Mesendoderm (in vitro differentiated cells): Measurements from ENCODE around the gene XBP1.
A peak's percentile ranks its signal among the peaks of the same experiment; 100 is the strongest.
"Not testable (repeated sequence)": the region's sequence is repeated elsewhere in the genome, so short reads cannot be mapped to it uniquely, and the experiment has no call there.

Source experiments
- DNase-seq: peaks from one replicate; pipeline ENCODE4 v3.0.0; 2013
- H2AK5ac ChIP-seq: 2 replicates; pipeline ENCODE4 v1.6.1; 2013; ENCODE audit warnings: low read length, inconsistent platforms
- H2BK120ac ChIP-seq: 2 replicates; pipeline ENCODE4 v1.6.1; 2013; ENCODE audit warnings: low read depth, mild to moderate bottlenecking, low read length, moderate library complexity, mixed read lengths
- H2BK15ac ChIP-seq: replicated peaks from 2 replicates; pipeline ENCODE4 v1.6.1; 2013; ENCODE audit warnings: low read depth, mild to moderate bottlenecking, moderate library complexity
- H2BK5ac ChIP-seq: 2 replicates; pipeline ENCODE4 v1.6.1; 2013; ENCODE audit warnings: low read length, inconsistent platforms
- H3K18ac ChIP-seq: 2 replicates; pipeline ENCODE4 v1.6.1; 2013; ENCODE audit warnings: mild to moderate bottlenecking, low read length, mixed read lengths
- H3K23ac ChIP-seq: one replicate; pipeline ENCODE4 v1.6.1; 2013; ENCODE audit warnings: low read length
- H3K27ac ChIP-seq: 2 replicates; pipeline ENCODE4 v1.5.1; 2013; ENCODE audit warnings: low read depth, mild to moderate bottlenecking, inconsistent platforms, low read length, moderate library complexity
- H3K27me3 ChIP-seq: 2 replicates; pipeline ENCODE4 v1.6.1; 2013; ENCODE audit warnings: low read length, control low read depth, mild to moderate bottlenecking, inconsistent platforms; ENCODE audit not compliant: insufficient read depth, poor library complexity
- H3K36me3 ChIP-seq: 2 replicates; pipeline ENCODE4 v1.6.1; 2013; ENCODE audit warnings: low read length, inconsistent platforms; ENCODE audit not compliant: control insufficient read depth, insufficient read depth
- H3K4ac ChIP-seq: one replicate; pipeline ENCODE4 v1.6.1; 2013; ENCODE audit warnings: low read depth, mild to moderate bottlenecking, low read length, moderate library complexity
- H3K4me1 ChIP-seq: 2 replicates; pipeline ENCODE4 v1.6.1; 2013; ENCODE audit warnings: low read depth, low read length, inconsistent platforms; ENCODE audit not compliant: control insufficient read depth
- H3K4me2 ChIP-seq: 2 replicates; pipeline ENCODE4 v1.6.1; 2013; ENCODE audit warnings: low read length
- H3K4me3 ChIP-seq: 2 replicates; pipeline ENCODE4 v1.5.1; 2013; ENCODE audit warnings: mild to moderate bottlenecking, low read length
- H3K56ac ChIP-seq: one replicate; pipeline ENCODE4 v1.6.1; 2013; ENCODE audit warnings: low read length
- H3K79me1 ChIP-seq: 2 replicates; pipeline ENCODE4 v1.6.1; 2013; ENCODE audit warnings: low read length, inconsistent platforms
- H3K79me2 ChIP-seq: 2 replicates; pipeline ENCODE4 v1.6.1; 2013; ENCODE audit warnings: mild to moderate bottlenecking, low read length; ENCODE audit not compliant: control insufficient read depth, insufficient read depth
- H3K9ac ChIP-seq: 2 replicates; pipeline ENCODE4 v1.6.1; 2013; ENCODE audit warnings: low read length, inconsistent platforms
- H4K5ac ChIP-seq: one replicate; pipeline ENCODE4 v1.6.1; 2013; ENCODE audit warnings: low read length
- H4K8ac ChIP-seq: one replicate; pipeline ENCODE4 v1.6.1; 2013; ENCODE audit warnings: low read depth, mild to moderate bottlenecking, control low read depth, low read length, moderate library complexity
- WGBS: extraction: QIAGEN DNeasy Blood & Tissue Kit; methylation state at CpG from one replicate; pipeline ENCODE4 v1.1.7; 2013; ENCODE audit warnings: low lambda C conversion rate, missing lambda C conversion rate; ENCODE audit not compliant: insufficient coverage; ENCODE audit errors: extremely low coverage; 5-methylcytosine and 5-hydroxymethylcytosine counted together

The XBP1 gene

GRCh38 chr22:28810821-28811491 is 10.6 kb upstream of the XBP1 start:
- no peak overlapping the region for H3K9ac ChIP-seq
- no peaks in the 10 kb centered on the region for H3K4me1 ChIP-seq
- no peak overlapping the region for H2BK120ac ChIP-seq
- H3K79me2 ChIP-seq = no peaks in the 10 kb centered on the region
- H2BK15ac ChIP-seq = no peak overlapping the region
- no peak for DNase-seq
- H3K36me3 ChIP-seq = no peaks in the 10 kb centered on the region
- H4K8ac ChIP-seq = no peak overlapping the region
- no peak overlapping the region for H3K56ac ChIP-seq
- no peak overlapping the region for H2AK5ac ChIP-seq
- no peak overlapping the region for H3K4me3 ChIP-seq
- H2BK5ac ChIP-seq = no peak overlapping the region
- no peak overlapping the region for H3K18ac ChIP-seq
- no peak overlapping the region for H3K27ac ChIP-seq
- H4K5ac ChIP-seq = no peak overlapping the region
- H3K23ac ChIP-seq = no peak overlapping the region
- H3K4ac ChIP-seq = no peak overlapping the region
- no peak overlapping the region for H3K4me2 ChIP-seq
- WGBS = no CpG with 5 or more reads among the region's 13 CpGs
- H3K27me3 ChIP-seq = no peaks in the 10 kb centered on the region
- no peaks in the 10 kb centered on the region for H3K79me1 ChIP-seq

GRCh38 chr22:28808716-28809355 is 8.5 kb upstream of the XBP1 start:
- no peaks in the 10 kb centered on the region for H3K27me3 ChIP-seq
- H3K56ac ChIP-seq = no peak overlapping the region
- H2BK5ac ChIP-seq = no peak overlapping the region
- H3K4me1 ChIP-seq = no peaks in the 10 kb centered on the region
- H3K79me2 ChIP-seq = no peaks in the 10 kb centered on the region
- H4K8ac ChIP-seq = no peak overlapping the region
- H3K4me2 ChIP-seq = no peak overlapping the region
- no peaks in the 10 kb centered on the region for H3K79me1 ChIP-seq
- no peak overlapping the region for H3K18ac ChIP-seq
- H3K36me3 ChIP-seq = no peaks in the 10 kb centered on the region
- H2BK15ac ChIP-seq = no peak overlapping the region
- H2AK5ac ChIP-seq = no peak overlapping the region
- no peak overlapping the region for H4K5ac ChIP-seq
- H3K9ac ChIP-seq = no peak overlapping the region
- H2BK120ac ChIP-seq = no peak overlapping the region
- H3K4me3 ChIP-seq = no peak overlapping the region
- H3K27ac ChIP-seq = no peak overlapping the region
- no peak for DNase-seq
- no peak overlapping the region for H3K4ac ChIP-seq
- no peak overlapping the region for H3K23ac ChIP-seq

- H4K8ac ChIP-seq, H2BK15ac ChIP-seq, H3K56ac ChIP-seq, H4K5ac ChIP-seq, H3K27me3 ChIP-seq, H3K23ac ChIP-seq, H2BK5ac ChIP-seq, H3K4me3 ChIP-seq, H3K36me3 ChIP-seq, H3K79me1 ChIP-seq, H3K18ac ChIP-seq, H3K4me1 ChIP-seq, H3K4ac ChIP-seq, H3K9ac ChIP-seq, H2AK5ac ChIP-seq, H2BK120ac ChIP-seq, DNase-seq, H3K4me2 ChIP-seq, H3K27ac ChIP-seq, H3K79me2 ChIP-seq: not testable (repeated sequence)
- WGBS = no CpG with 5 or more reads among the region's 5 CpGs
These were observed 5.1 kb upstream of the XBP1 start for GRCh38 chr22:28805426-28805825.

DNA sequence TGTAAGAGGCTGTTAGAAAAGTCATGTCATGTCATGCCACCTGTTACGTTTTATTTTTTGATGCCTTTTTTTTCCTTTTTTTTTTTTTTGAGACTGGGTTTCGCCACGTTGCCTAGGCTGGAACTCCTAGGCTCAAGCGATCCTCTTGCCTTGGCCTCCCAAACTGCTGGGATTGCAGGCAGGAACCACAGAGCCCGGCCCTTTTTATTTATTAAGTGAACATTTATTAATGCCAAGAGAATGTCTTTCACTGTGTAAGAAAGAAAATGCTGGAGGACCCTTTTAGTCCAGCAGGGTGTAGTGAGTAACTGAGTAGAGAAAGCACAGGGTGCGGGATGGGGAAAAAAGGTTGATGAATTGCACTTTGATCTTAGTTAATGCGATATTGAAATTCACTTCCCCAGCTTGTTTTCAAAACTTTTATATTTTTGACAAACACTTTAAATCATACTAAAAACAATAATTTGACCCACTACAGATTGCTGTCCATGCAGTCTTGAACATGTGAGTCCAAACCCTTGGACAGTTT is 2.3 kb upstream of the XBP1 start:
- H3K4me1 ChIP-seq = peaks cover 3% of the 10 kb centered on the region
- H2BK15ac ChIP-seq = no peak overlapping the region
- no peak overlapping the region for H4K8ac ChIP-seq
- H3K9ac ChIP-seq = no peak overlapping the region
- no peak overlapping the region for H3K18ac ChIP-seq
- WGBS = no CpG with 5 or more reads among the region's 7 CpGs
- no peak overlapping the region for H3K4ac ChIP-seq
- H3K23ac ChIP-seq = no peak overlapping the region
- DNase-seq = no peak
- no peak overlapping the region for H3K4me2 ChIP-seq
- no peak overlapping the region for H2AK5ac ChIP-seq
- H3K79me2 ChIP-seq = peaks cover 24% of the 10 kb centered on the region
- no peak overlapping the region for H2BK5ac ChIP-seq
- H2BK120ac ChIP-seq = no peak overlapping the region
- no peaks in the 10 kb centered on the region for H3K36me3 ChIP-seq
- no peak overlapping the region for H3K4me3 ChIP-seq
- H3K79me1 ChIP-seq = no peaks in the 10 kb centered on the region
- H3K56ac ChIP-seq = no peak overlapping the region
- no peak overlapping the region for H4K5ac ChIP-seq
- H3K27me3 ChIP-seq = no peaks in the 10 kb centered on the region
- H3K27ac ChIP-seq = no peak overlapping the region

DNA sequence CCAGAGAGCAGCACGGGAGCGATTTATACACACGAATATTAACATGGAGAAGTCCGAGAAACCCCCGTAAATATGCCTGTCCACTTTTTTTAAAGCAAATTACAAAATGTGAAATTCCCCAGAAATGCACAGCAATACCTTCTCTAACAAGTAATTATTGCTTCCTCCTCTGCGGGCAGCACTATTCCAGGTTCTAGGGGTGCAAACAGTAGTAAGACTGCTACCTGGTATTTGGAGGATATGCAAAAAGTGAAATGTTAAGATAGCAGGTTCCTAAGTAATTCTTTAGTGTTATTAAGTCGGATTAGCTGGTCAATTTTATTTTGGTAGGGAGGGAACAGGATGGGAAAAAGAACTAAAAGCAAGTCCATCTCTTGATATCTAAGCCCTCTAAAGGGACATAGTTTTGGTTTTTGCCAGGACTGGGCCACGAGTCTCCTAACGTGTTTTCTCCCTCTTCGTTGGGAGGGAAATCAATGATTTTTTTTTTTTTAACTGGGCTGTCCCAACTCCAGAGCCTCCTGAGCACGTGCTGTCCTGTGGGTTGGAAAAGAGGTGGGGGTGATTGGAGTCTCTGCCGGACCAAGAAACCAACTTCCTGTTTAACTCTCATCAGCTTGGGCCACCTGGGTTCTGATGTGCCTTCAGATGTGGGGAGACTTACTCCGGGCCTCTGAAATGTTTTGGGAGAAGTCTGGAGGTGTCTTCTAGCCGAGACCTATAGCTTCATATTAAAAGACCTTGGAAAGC is 1.7 kb upstream of the XBP1 start:
- Histone ChIP-seq H3K27me3 (no peaks in the 10 kb centered on the region), H3K4ac (peak overlapping the region; percentile 41), H2BK15ac (no peak overlapping the region), H4K8ac (no peak overlapping the region), H3K18ac (peak overlapping the region; percentile 8), H3K4me2 (no peak overlapping the region), H4K5ac (peak overlapping the region; percentile 30), H3K23ac (no peak overlapping the region), H3K79me1 (no peaks in the 10 kb centered on the region), H3K9ac (peak overlapping the region; percentile 39), H3K56ac (peak overlapping the region; percentile 70), H3K36me3 (no peaks in the 10 kb centered on the region), H3K4me1 (peaks cover 3% of the 10 kb centered on the region), H2BK5ac (no peak overlapping the region), H3K79me2 (peaks cover 28% of the 10 kb centered on the region), H3K27ac (no peak overlapping the region), H2BK120ac (no peak overlapping the region), H2AK5ac (no peak overlapping the region), H3K4me3 (no peak overlapping the region)
- no peak for DNase-seq
- WGBS = no CpG with 5 or more reads among the region's 14 CpGs
